ENCODE data around the gene PRMT3.

- no peak for TF ChIP-seq CTCF (IDR thresholded peaks at IDR 0.05)
- no peak for TF ChIP-seq EZH2 (IDR thresholded peaks at IDR 0.05; ENCODE audit: borderline replicate concordance, insufficient read depth, low read depth, low read length, poor library complexity, severe bottlenecking)
These were observed 80.1 kb downstream of the PRMT3 start for GRCh38 chr11:20467487-20468185.
